ENCODE data around the gene CDH22. TPM values are rescaled to one million over a fixed set of nuclear protein-coding genes. Genes with fewer than 3 reads are reported as not detected.

Gene CDH22
- total and polyA plus RNA-seq, 10 of the 15 experiments (the other 5 are each of a cell fraction or from before 2014, with no cell fraction given): not detected

- CTCF ChIA-PET: interaction anchor here (0.9 to 1.8 kb wide), 4 partner anchors 35 to 122 kb away, joined by 3 to 6 read pairs (median 4); no protein-coding TSS in a partner anchor
- Histone ChIP-seq H3K36me3 (ENCODE audit: control insufficient read depth in 2 of 2, insufficient read depth in 2 of 2, low read length in 1 of 2) (no peaks in the 10 kb centered on the region), H2AFZ (ENCODE audit: control insufficient read depth, low read depth, low read length) (no peak overlapping the region), H3K79me2 (ENCODE audit: control insufficient read depth, insufficient read depth, low read length) (no peaks in the 10 kb centered on the region), H3K4me3 (no peak overlapping the region), H3K4me2 (ENCODE audit: control insufficient read depth, insufficient read depth) (no peak overlapping the region), H4K20me1 (ENCODE audit: control insufficient read depth, insufficient read depth) (peaks cover 3% of the 10 kb centered on the region; the same call in 1 of the 2 replicates), H3K9ac (ENCODE audit: control insufficient read depth, insufficient read depth, low read length) (no peak overlapping the region), H3K27ac (ENCODE audit: control insufficient read depth, insufficient read depth) (no peak overlapping the region), H3K9me3 (replicated peaks; ENCODE audit: control insufficient read depth, insufficient read depth, low read length) (no peaks in the 10 kb centered on the region), H3K4me1 (ENCODE audit: control insufficient read depth, insufficient read depth, low read length) (peaks cover 13% of the 10 kb centered on the region), H3K27me3 (replicated peaks in 1 of 2; ENCODE audit: control insufficient read depth in 2 of 2, insufficient read depth in 2 of 2, low read length in 1 of 2) (peaks cover 2 to 5% of the 10 kb centered on the region in 2 experiments; a peak in 3 of 4 replicates)
- in situ Hi-C loops (cut with MboI) (no loop called here), intact Hi-C loops (cut with micrococcal nuclease; ENCODE audit: unreplicated experiment) (no loop called here)
- RAD21 ChIA-PET (ENCODE audit: unreplicated experiment): no interaction called here
- FAIRE-seq (no peak), ATAC-seq (no peak), DNase-seq (ENCODE audit: low read depth, low spot score) (no peak)
- POLR2A ChIA-PET: no interaction called here
- BruUV-seq (replicated peaks): no TSS peak
- WGBS (ENCODE audit: insufficient coverage, insufficient replicate concordance, low lambda C conversion rate, missing lambda C conversion rate): 30% methylated on average over 7 of the region's 7 CpGs
- TF ChIP-seq HDAC2 (IDR thresholded peaks at IDR 0.05) (no peak), BHLHE40 (IDR thresholded peaks at IDR 0.05; ENCODE audit: borderline replicate concordance in 1 of 2, low read depth in 2 of 2, low read length in 1 of 2) (no peak), CREB1 (IDR thresholded peaks at IDR 0.05; ENCODE audit: low read depth) (no peak), ZBTB33 (IDR thresholded peaks at IDR 0.05) (no peak), KAT2A (conservative IDR thresholded peaks at IDR 0.05; ENCODE audit: control insufficient read depth, low read depth, low read length) (no peak), ATF3 (IDR thresholded peaks at IDR 0.05; ENCODE audit: borderline replicate concordance, extremely low read depth, low read depth, low read length) (no peak)
- SMC1A ChIA-PET (ENCODE audit: uncharacterized antibody, unreplicated experiment): interaction anchor here (1.0 kb wide), 1 partner anchor 100 kb away, joined by 3 read pairs; no protein-coding TSS in a partner anchor
These were observed 173.6 kb downstream of the CDH22 start for GRCh38 chr20:46134716-46135115.

Measured in GM12878 (cell line).